GM18909 (cell line): ENCODE data around the gene ARHGAP5.
A peak's percentile ranks its signal among the peaks of the same experiment; 100 is the strongest.

ENCODE experiments used
- ATAC-seq: cut with Tn5 transposase; IDR thresholded peaks from one replicate; pipeline ENCODE4 v1.9.1; 2021; ENCODE audit warnings: mild to moderate bottlenecking; ENCODE audit not compliant: unreplicated experiment, poor library complexity

Gene ARHGAP5

GRCh38 chr14:32074887-32075572, 2.1 kb upstream of the ARHGAP5 start:
- no peak for ATAC-seq

GRCh38 chr14:32075672-32076277, 1.3 kb upstream of the ARHGAP5 start:
- ATAC-seq, result peak; percentile 29

GRCh38 chr14:32076278-32077080, 625 bp upstream of the ARHGAP5 start:
- peak; percentile 57 for ATAC-seq

- ATAC-seq, result peak; percentile 19
Measured at GRCh38 chr14:32078023-32078857, 1.1 kb downstream of the ARHGAP5 start.

- no peak for ATAC-seq
Measured at GRCh38 chr14:32078858-32079216, 1.7 kb downstream of the ARHGAP5 start.

- no peak for ATAC-seq
Measured at GRCh38 chr14:32079264-32079663, 2.2 kb downstream of the ARHGAP5 start.

- no peak for ATAC-seq
Measured at GRCh38 chr14:32080001-32080510, 3.0 kb downstream of the ARHGAP5 start.

GRCh38 chr14:32081901-32082300, 4.8 kb downstream of the ARHGAP5 start:
- no peak for ATAC-seq

- no peak for ATAC-seq
Measured at GRCh38 chr14:32083315-32083624, 6.2 kb downstream of the ARHGAP5 start.

GRCh38 chr14:32083789-32084188, 6.7 kb downstream of the ARHGAP5 start:
- ATAC-seq, result no peak

- no peak for ATAC-seq
Measured at GRCh38 chr14:32085182-32085844, 8.2 kb downstream of the ARHGAP5 start.

- no peak for ATAC-seq
Measured at GRCh38 chr14:32085845-32086383, 8.8 kb downstream of the ARHGAP5 start.

GRCh38 chr14:32087173-32087861, 10.2 kb downstream of the ARHGAP5 start:
- no peak for ATAC-seq

- ATAC-seq, result no peak
Measured at GRCh38 chr14:32087907-32088306, 10.8 kb downstream of the ARHGAP5 start.

GRCh38 chr14:32090686-32091085, 13.6 kb downstream of the ARHGAP5 start:
- ATAC-seq, result no peak

- ATAC-seq, result no peak
Measured at GRCh38 chr14:32099473-32099872, 22.4 kb downstream of the ARHGAP5 start.

- no peak for ATAC-seq
Measured at GRCh38 chr14:32100175-32100574, 23.1 kb downstream of the ARHGAP5 start.

- ATAC-seq, result peak; percentile 85
Measured at GRCh38 chr14:32102152-32102787, 25.2 kb downstream of the ARHGAP5 start.

- no peak for ATAC-seq
Measured at GRCh38 chr14:32102968-32103367, 25.9 kb downstream of the ARHGAP5 start.
